HL-60 (cell line): ENCODE measurements around the gene WDCP.

Experiments used
- DNase-seq, 2 experiments: peaks; one replicate each; pipeline ENCODE4 v3.0.0-alpha.2; 2010 to 2020; ENCODE audit warnings: low read depth in 1 of 2, low spot score in 1 of 2
- H3K27ac ChIP-seq: fragments of 250-450 bp; sonication (Bioruptor Pico); replicated peaks from 2 replicates; pipeline ENCODE4 v1.5.1; 2020; ENCODE audit warnings: mild to moderate bottlenecking, moderate library complexity
- H3K27me3 ChIP-seq: fragments of 250-450 bp; sonication (Bioruptor Pico); 2 replicates; pipeline ENCODE4 v1.5.1; 2021; ENCODE audit warnings: mild to moderate bottlenecking, moderate library complexity; ENCODE audit not compliant: insufficient read depth, poor library complexity, severe bottlenecking
- H3K4me3 ChIP-seq: replicated peaks from 2 replicates; pipeline ENCODE4 v1.5.1; 2011; ENCODE audit warnings: mild to moderate bottlenecking, control low read depth, low read length; ENCODE audit not compliant: insufficient read depth
- GABPA ChIP-seq: IDR thresholded peaks from 2 replicates; pipeline ENCODE4 v1.6.1; 2012; ENCODE audit warnings: low read depth
- POLR2AphosphoS5 ChIP-seq: IDR thresholded peaks from 2 replicates; pipeline ENCODE4 v1.6.1; 2012; ENCODE audit warnings: low read depth
- SPI1 ChIP-seq: IDR thresholded peaks from 2 replicates; pipeline ENCODE4 v1.6.1; 2012; ENCODE audit warnings: low read depth, mild to moderate bottlenecking, borderline replicate concordance
- TF ChIP-seq, protein P1 (sequence below): IDR thresholded peaks from 2 replicates; pipeline ENCODE4 v1.6.1; 2012; ENCODE audit warnings: low read depth; ENCODE audit not compliant: insufficient replicate concordance
- TF ChIP-seq, protein P2 (sequence below): IDR thresholded peaks from one replicate; pipeline ENCODE4 v1.5.1; 2011; ENCODE audit warnings: low read length, control low read depth, inconsistent platforms; ENCODE audit not compliant: insufficient read depth

WDCP gene

GRCh38 chr2:23994567-23994966, 52.6 kb downstream of the WDCP start:
- H3K27ac ChIP-seq: no peak overlapping the region
- H3K4me3 ChIP-seq: no peak overlapping the region
- no peak for DNase-seq
- H3K27me3 ChIP-seq: no peaks in the 10 kb centered on the region
- TF ChIP-seq SPI1 (no peak), POLR2AphosphoS5 (no peak), GABPA (no peak)
- TF ChIP-seq, protein P1, sequence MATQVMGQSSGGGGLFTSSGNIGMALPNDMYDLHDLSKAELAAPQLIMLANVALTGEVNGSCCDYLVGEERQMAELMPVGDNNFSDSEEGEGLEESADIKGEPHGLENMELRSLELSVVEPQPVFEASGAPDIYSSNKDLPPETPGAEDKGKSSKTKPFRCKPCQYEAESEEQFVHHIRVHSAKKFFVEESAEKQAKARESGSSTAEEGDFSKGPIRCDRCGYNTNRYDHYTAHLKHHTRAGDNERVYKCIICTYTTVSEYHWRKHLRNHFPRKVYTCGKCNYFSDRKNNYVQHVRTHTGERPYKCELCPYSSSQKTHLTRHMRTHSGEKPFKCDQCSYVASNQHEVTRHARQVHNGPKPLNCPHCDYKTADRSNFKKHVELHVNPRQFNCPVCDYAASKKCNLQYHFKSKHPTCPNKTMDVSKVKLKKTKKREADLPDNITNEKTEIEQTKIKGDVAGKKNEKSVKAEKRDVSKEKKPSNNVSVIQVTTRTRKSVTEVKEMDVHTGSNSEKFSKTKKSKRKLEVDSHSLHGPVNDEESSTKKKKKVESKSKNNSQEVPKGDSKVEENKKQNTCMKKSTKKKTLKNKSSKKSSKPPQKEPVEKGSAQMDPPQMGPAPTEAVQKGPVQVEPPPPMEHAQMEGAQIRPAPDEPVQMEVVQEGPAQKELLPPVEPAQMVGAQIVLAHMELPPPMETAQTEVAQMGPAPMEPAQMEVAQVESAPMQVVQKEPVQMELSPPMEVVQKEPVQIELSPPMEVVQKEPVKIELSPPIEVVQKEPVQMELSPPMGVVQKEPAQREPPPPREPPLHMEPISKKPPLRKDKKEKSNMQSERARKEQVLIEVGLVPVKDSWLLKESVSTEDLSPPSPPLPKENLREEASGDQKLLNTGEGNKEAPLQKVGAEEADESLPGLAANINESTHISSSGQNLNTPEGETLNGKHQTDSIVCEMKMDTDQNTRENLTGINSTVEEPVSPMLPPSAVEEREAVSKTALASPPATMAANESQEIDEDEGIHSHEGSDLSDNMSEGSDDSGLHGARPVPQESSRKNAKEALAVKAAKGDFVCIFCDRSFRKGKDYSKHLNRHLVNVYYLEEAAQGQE: no peak
- TF ChIP-seq, protein P2, sequence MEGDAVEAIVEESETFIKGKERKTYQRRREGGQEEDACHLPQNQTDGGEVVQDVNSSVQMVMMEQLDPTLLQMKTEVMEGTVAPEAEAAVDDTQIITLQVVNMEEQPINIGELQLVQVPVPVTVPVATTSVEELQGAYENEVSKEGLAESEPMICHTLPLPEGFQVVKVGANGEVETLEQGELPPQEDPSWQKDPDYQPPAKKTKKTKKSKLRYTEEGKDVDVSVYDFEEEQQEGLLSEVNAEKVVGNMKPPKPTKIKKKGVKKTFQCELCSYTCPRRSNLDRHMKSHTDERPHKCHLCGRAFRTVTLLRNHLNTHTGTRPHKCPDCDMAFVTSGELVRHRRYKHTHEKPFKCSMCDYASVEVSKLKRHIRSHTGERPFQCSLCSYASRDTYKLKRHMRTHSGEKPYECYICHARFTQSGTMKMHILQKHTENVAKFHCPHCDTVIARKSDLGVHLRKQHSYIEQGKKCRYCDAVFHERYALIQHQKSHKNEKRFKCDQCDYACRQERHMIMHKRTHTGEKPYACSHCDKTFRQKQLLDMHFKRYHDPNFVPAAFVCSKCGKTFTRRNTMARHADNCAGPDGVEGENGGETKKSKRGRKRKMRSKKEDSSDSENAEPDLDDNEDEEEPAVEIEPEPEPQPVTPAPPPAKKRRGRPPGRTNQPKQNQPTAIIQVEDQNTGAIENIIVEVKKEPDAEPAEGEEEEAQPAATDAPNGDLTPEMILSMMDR: no peak

DNA sequence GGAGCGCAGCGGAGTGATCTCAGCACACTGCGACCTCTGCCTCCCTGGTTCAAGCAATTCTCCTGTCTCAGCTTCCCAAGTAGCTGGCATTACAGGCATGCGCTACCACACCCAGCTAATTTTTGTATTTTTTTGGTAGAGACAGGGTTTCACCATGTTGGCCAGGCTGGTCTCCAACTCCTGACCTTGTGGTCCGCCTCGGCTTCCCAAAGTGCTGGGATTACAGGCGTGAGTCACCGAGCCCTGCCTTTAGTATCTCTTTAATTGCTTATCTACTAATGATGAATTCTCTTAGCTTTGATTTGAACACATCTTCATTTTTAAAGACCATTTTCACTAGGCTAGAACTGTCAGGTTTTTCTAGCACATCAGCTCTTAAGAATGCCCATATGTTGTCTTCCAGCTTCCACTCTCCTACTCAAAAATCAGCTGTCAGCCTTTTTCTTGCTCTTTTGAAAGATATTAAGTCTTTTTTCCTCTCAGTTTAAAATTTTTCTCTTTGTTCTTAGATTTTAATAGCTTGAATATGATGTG, 53.4 kb downstream of the WDCP start:
- Histone ChIP-seq H3K4me3 (no peak overlapping the region), H3K27ac (no peak overlapping the region), H3K27me3 (no peaks in the 10 kb centered on the region)
- no peak for DNase-seq
- TF ChIP-seq POLR2AphosphoS5: no peak
- TF ChIP-seq SPI1: no peak
- TF ChIP-seq, protein P1: no peak
- TF ChIP-seq GABPA: no peak
- TF ChIP-seq, protein P2: no peak

DNA sequence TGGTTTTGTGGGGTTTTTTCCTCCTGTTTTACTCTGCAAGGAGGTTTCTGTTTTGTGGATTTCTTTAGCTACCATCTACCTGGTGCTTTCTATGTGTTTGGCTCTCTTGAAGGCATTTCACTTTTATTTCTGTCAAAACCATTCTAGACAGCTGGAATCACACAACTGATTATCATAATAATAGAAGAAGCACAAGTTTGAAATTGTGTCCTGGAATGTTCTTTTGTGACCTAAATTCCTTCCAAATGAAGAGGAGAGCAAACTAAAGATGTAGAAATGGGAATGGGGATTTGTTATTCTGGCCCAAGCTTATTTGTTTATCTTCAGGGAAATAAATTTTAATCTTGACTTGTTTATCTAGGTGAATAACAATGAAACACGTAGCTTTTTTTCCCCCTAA, 54.3 kb downstream of the WDCP start:
- DNase-seq: no peak
- TF ChIP-seq, protein P1: no peak
- no peak for TF ChIP-seq GABPA
- no peak for TF ChIP-seq SPI1
- TF ChIP-seq, protein P2: no peak
- no peak for TF ChIP-seq POLR2AphosphoS5
- Histone ChIP-seq H3K4me3 (no peak overlapping the region), H3K27me3 (no peaks in the 10 kb centered on the region), H3K27ac (no peak overlapping the region)
